Measurements from ENCODE around the gene PAMR1. TPM values are rescaled to one million over a fixed set of nuclear protein-coding genes. Genes with fewer than 3 reads are reported as not detected.

Gene PAMR1
- total RNA-seq, 1 donor = 0.10 TPM

GRCh38 chr11:35419184-35419829 lies 106.1 kb downstream of the PAMR1 start, which contains the start of gene SLC1A2:
Gene SLC1A2, minus strand, starts transcription at chr11:35419558. Its CDS starts 592 bp downstream, at chr11:35418966.
- peaks cover 92% of the 10 kb centered on the region for H3K27me3 ChIP-seq (ENCODE audit: insufficient read depth, low read length)
- peaks cover 10% of the 10 kb centered on the region for H3K4me1 ChIP-seq (ENCODE audit: insufficient read depth, low read length)
- no peak within 1 kb of the TSS for H3K4me3 ChIP-seq (ENCODE audit: low read length)
- H3K9me3 ChIP-seq (ENCODE audit: low read depth, low read length) = no peaks in the 10 kb centered on the region

GRCh38 chr11:35418282-35419183 lies 106.9 kb downstream of the PAMR1 start:
- no peaks in the 10 kb centered on the region for H3K9me3 ChIP-seq (ENCODE audit: low read depth, low read length)
- H3K4me3 ChIP-seq (ENCODE audit: low read length) = no peak overlapping the region
- H3K27me3 ChIP-seq (ENCODE audit: insufficient read depth, low read length) = peaks cover 93% of the 10 kb centered on the region
- peaks cover 10% of the 10 kb centered on the region for H3K4me1 ChIP-seq (ENCODE audit: insufficient read depth, low read length)

- Histone ChIP-seq H3K4me1 (ENCODE audit: insufficient read depth, low read length) (peaks cover 10% of the 10 kb centered on the region), H3K9me3 (ENCODE audit: low read depth, low read length) (no peaks in the 10 kb centered on the region), H3K4me3 (ENCODE audit: low read length) (no peak overlapping the region), H3K27me3 (ENCODE audit: insufficient read depth, low read length) (peaks cover 77% of the 10 kb centered on the region)
These were observed 109.9 kb downstream of the PAMR1 start for GRCh38 chr11:35415487-35415886.

GRCh38 chr11:35414776-35415175 lies 110.6 kb downstream of the PAMR1 start:
- Histone ChIP-seq H3K4me1 (ENCODE audit: insufficient read depth, low read length) (peaks cover 10% of the 10 kb centered on the region), H3K9me3 (ENCODE audit: low read depth, low read length) (no peaks in the 10 kb centered on the region), H3K27me3 (ENCODE audit: insufficient read depth, low read length) (peaks cover 73% of the 10 kb centered on the region), H3K4me3 (ENCODE audit: low read length) (no peak overlapping the region)

- Histone ChIP-seq H3K4me3 (ENCODE audit: low read length) (no peak overlapping the region), H3K9me3 (ENCODE audit: low read depth, low read length) (no peaks in the 10 kb centered on the region), H3K27me3 (ENCODE audit: insufficient read depth, low read length) (peaks cover 70% of the 10 kb centered on the region), H3K4me1 (ENCODE audit: insufficient read depth, low read length) (peaks cover 10% of the 10 kb centered on the region)
These were observed 111.1 kb downstream of the PAMR1 start for GRCh38 chr11:35414311-35414710.

- H3K27me3 ChIP-seq (ENCODE audit: insufficient read depth, low read length) = peaks cover 67% of the 10 kb centered on the region
- peaks cover 3% of the 10 kb centered on the region for H3K4me1 ChIP-seq (ENCODE audit: insufficient read depth, low read length)
- H3K4me3 ChIP-seq (ENCODE audit: low read length) = no peak overlapping the region
- no peaks in the 10 kb centered on the region for H3K9me3 ChIP-seq (ENCODE audit: low read depth, low read length)
These were observed 111.8 kb downstream of the PAMR1 start for GRCh38 chr11:35413598-35413997.

GRCh38 chr11:35412285-35412684 lies 113.1 kb downstream of the PAMR1 start:
- Histone ChIP-seq H3K4me3 (ENCODE audit: low read length) (no peak overlapping the region), H3K27me3 (ENCODE audit: insufficient read depth, low read length) (peaks cover 54% of the 10 kb centered on the region), H3K9me3 (ENCODE audit: low read depth, low read length) (no peaks in the 10 kb centered on the region), H3K4me1 (ENCODE audit: insufficient read depth, low read length) (no peaks in the 10 kb centered on the region)

GRCh38 chr11:35407041-35407440 lies 118.4 kb downstream of the PAMR1 start:
- Histone ChIP-seq H3K9me3 (ENCODE audit: low read depth, low read length) (no peaks in the 10 kb centered on the region), H3K4me1 (ENCODE audit: insufficient read depth, low read length) (peaks cover 3% of the 10 kb centered on the region), H3K27me3 (ENCODE audit: insufficient read depth, low read length) (peaks cover 14% of the 10 kb centered on the region), H3K4me3 (ENCODE audit: low read length) (no peak overlapping the region)

- peaks cover 6% of the 10 kb centered on the region for H3K27me3 ChIP-seq (ENCODE audit: insufficient read depth, low read length)
These were observed 121.0 kb downstream of the PAMR1 start for GRCh38 chr11:35404388-35404775.

GRCh38 chr11:35403765-35404387 lies 121.5 kb downstream of the PAMR1 start:
- peaks cover 3% of the 10 kb centered on the region for H3K27me3 ChIP-seq (ENCODE audit: insufficient read depth, low read length)
- H3K4me3 ChIP-seq (ENCODE audit: low read length) = no peak overlapping the region
- H3K9me3 ChIP-seq (ENCODE audit: low read depth, low read length) = no peaks in the 10 kb centered on the region
- peaks cover 3% of the 10 kb centered on the region for H3K4me1 ChIP-seq (ENCODE audit: insufficient read depth, low read length)

More at GRCh38 chr11:35404388-35404775, 121.0 kb downstream of the PAMR1 start:
- no peaks in the 10 kb centered on the region for H3K9me3 ChIP-seq (ENCODE audit: low read depth, low read length)
- H3K4me3 ChIP-seq (ENCODE audit: low read length) = no peak overlapping the region
- H3K4me1 ChIP-seq (ENCODE audit: insufficient read depth, low read length) = peaks cover 3% of the 10 kb centered on the region

- Histone ChIP-seq H3K27me3 (ENCODE audit: insufficient read depth, low read length) (peaks cover 5% of the 10 kb centered on the region), H3K4me1 (ENCODE audit: insufficient read depth, low read length) (peaks cover 3% of the 10 kb centered on the region), H3K4me3 (ENCODE audit: low read length) (no peak overlapping the region), H3K9me3 (ENCODE audit: low read depth, low read length) (no peaks in the 10 kb centered on the region)
These were observed 122.4 kb downstream of the PAMR1 start for GRCh38 chr11:35402751-35403660.

GRCh38 chr11:35398881-35399280 lies 126.5 kb downstream of the PAMR1 start:
- Histone ChIP-seq H3K4me1 (ENCODE audit: insufficient read depth, low read length) (no peaks in the 10 kb centered on the region), H3K4me3 (ENCODE audit: low read length) (no peak overlapping the region), H3K27me3 (ENCODE audit: insufficient read depth, low read length) (peaks cover 2% of the 10 kb centered on the region), H3K9me3 (ENCODE audit: low read depth, low read length) (no peaks in the 10 kb centered on the region)

- H3K4me1 ChIP-seq (ENCODE audit: insufficient read depth, low read length) = peaks cover 13% of the 10 kb centered on the region
- no peaks in the 10 kb centered on the region for H3K9me3 ChIP-seq (ENCODE audit: low read depth, low read length)
- H3K4me3 ChIP-seq (ENCODE audit: low read length) = no peak overlapping the region
- peaks cover 2% of the 10 kb centered on the region for H3K27me3 ChIP-seq (ENCODE audit: insufficient read depth, low read length)
These were observed 130.5 kb downstream of the PAMR1 start for GRCh38 chr11:35394941-35395340.

- peaks cover 13% of the 10 kb centered on the region for H3K4me1 ChIP-seq (ENCODE audit: insufficient read depth, low read length)
- no peaks in the 10 kb centered on the region for H3K9me3 ChIP-seq (ENCODE audit: low read depth, low read length)
- no peak overlapping the region for H3K4me3 ChIP-seq (ENCODE audit: low read length)
- no peaks in the 10 kb centered on the region for H3K27me3 ChIP-seq (ENCODE audit: insufficient read depth, low read length)
These were observed 132.3 kb downstream of the PAMR1 start for GRCh38 chr11:35393098-35393497.
